GM18517 (cell line): ENCODE data around the gene TNFRSF19.

ENCODE experiments used
- ATAC-seq: cut with Tn5 transposase; IDR thresholded peaks from one replicate; pipeline ENCODE4 v1.9.1; 2021; ENCODE audit warnings: mild to moderate bottlenecking, moderate library complexity; ENCODE audit not compliant: unreplicated experiment

TNFRSF19 gene

GRCh38 chr13:23711355-23711754 is 141.1 kb downstream of the TNFRSF19 start:
- no peak for ATAC-seq

GRCh38 chr13:23714672-23715071 is 144.5 kb downstream of the TNFRSF19 start:
- no peak for ATAC-seq

GRCh38 chr13:23715092-23715761 is 145.0 kb downstream of the TNFRSF19 start:
- no peak for ATAC-seq

- no peak for ATAC-seq
These were observed 145.6 kb downstream of the TNFRSF19 start for GRCh38 chr13:23715762-23716235.

GRCh38 chr13:23716401-23716800 is 146.2 kb downstream of the TNFRSF19 start:
- no peak for ATAC-seq

- ATAC-seq: no peak
These were observed 148.8 kb downstream of the TNFRSF19 start for GRCh38 chr13:23718996-23719395.

- no peak for ATAC-seq
These were observed 152.7 kb downstream of the TNFRSF19 start for GRCh38 chr13:23722726-23723453.

GRCh38 chr13:23723471-23723870 is 153.3 kb downstream of the TNFRSF19 start:
- no peak for ATAC-seq

GRCh38 chr13:23724196-23724970 is 154.2 kb downstream of the TNFRSF19 start:
- no peak for ATAC-seq
